A549 treated with AZD2906 at 1 μM for 4 hours (cell line): ENCODE measurements around the gene CXCL16. TPM values are rescaled to one million over a fixed set of nuclear protein-coding genes. Genes with fewer than 3 reads are reported as not detected.

Experiments used
- total RNA-seq: library from RNA; stranded (reverse); fragments of 200-300 nt; extraction: Qiagen RNA extraction; gene quantifications from 5 replicates; pipeline ENCODE4 v1.2.3, GENCODE V29; 2022

CXCL16 gene
- 12.9 to 17.1 TPM (median 15.5 TPM) in 5 replicates for total RNA-seq

GRCh38 chr17:4739122-4740024, at the start of gene CXCL16, which contains the start of gene ZMYND15:
TSS of gene CXCL16 (minus strand) at chr17:4739928. CDS start at chr17:4739339, 589 bp downstream.
TSS of gene ZMYND15 (plus strand) at chr17:4739833. CDS start at chr17:4740549, 716 bp downstream.

GRCh38 chr17:4788807-4789700, 49.3 kb upstream of the CXCL16 start, which contains the start of gene GLTPD2:
TSS of gene GLTPD2 (plus strand) at chr17:4788964. CDS start at chr17:4789012, 48 bp downstream.

GRCh38 chr17:4786106-4786511, 46.4 kb upstream of the CXCL16 start, which contains the start of gene VMO1:
TSS of gene VMO1 (minus strand) at chr17:4786364. CDS start at chr17:4786352, 12 bp downstream.

GRCh38 chr17:4771519-4772234, 31.9 kb upstream of the CXCL16 start, which contains the start of gene TM4SF5:
TSS of gene TM4SF5 (plus strand) at chr17:4771886. CDS start at chr17:4771923, 37 bp downstream.

GRCh38 chr17:4709794-4710692, 29.7 kb downstream of the CXCL16 start, which contains the start of gene ARRB2:
TSS of gene ARRB2 (plus strand) at chr17:4710632. CDS start at chr17:4710722, 90 bp downstream.

Other genes starting within 250 kb of the CXCL16 start
- 9.9 to 19.0 TPM (median 14.4 TPM) in 5 replicates for gene SPNS2, start 241.0 kb downstream of the CXCL16 start, total RNA-seq
- gene MYBBP1A, start 184.5 kb downstream of the CXCL16 start, total RNA-seq, result 85.4 to 104 TPM (median 96.0 TPM) in 5 replicates
- not detected in 5 replicates for gene GGT6, start 179.4 kb downstream of the CXCL16 start, total RNA-seq
- 0.17 to 0.74 TPM (median 0.51 TPM) in 5 replicates for gene SMTNL2, start 155.4 kb downstream of the CXCL16 start, total RNA-seq
- gene ALOX15, start 98.2 kb downstream of the CXCL16 start, total RNA-seq, result 0.04 to 0.26 TPM (median 0.09 TPM) in 5 replicates
- 61.4 to 74.7 TPM (median 73.3 TPM) in 5 replicates for gene PELP1, start 35.8 kb downstream of the CXCL16 start, total RNA-seq
- 45.4 to 63.2 TPM (median 52.9 TPM) in 5 replicates for gene ARRB2, start 29.3 kb downstream of the CXCL16 start, total RNA-seq
- gene MED11, start 8.5 kb downstream of the CXCL16 start, total RNA-seq, result 39.6 to 43.6 TPM (median 40.6 TPM) in 5 replicates
- gene ZMYND15, start 95 bp downstream of the CXCL16 start, total RNA-seq, result 0.28 to 0.48 TPM (median 0.40 TPM) in 5 replicates
- 0.45 to 0.94 TPM (median 0.63 TPM) in 5 replicates for gene TM4SF5, start 32.0 kb upstream of the CXCL16 start, total RNA-seq
- 0.39 to 1.4 TPM (median 0.76 TPM) in 5 replicates for gene VMO1, start 46.4 kb upstream of the CXCL16 start, total RNA-seq
- gene GLTPD2, start 49.0 kb upstream of the CXCL16 start, total RNA-seq, result 0.08 to 0.18 TPM in 2 of 5 replicates, not detected in the others
- gene PSMB6, start 56.2 kb upstream of the CXCL16 start, total RNA-seq, result 460 to 509 TPM (median 497 TPM) in 5 replicates
- 20.2 to 23.9 TPM (median 21.6 TPM) in 5 replicates for gene PLD2, start 67.2 kb upstream of the CXCL16 start, total RNA-seq
- 50.0 to 59.9 TPM (median 53.5 TPM) in 5 replicates for gene MINK1, start 93.4 kb upstream of the CXCL16 start, total RNA-seq
- gene C17orf107, start 159.6 kb upstream of the CXCL16 start, total RNA-seq, result 0.17 to 0.30 TPM (median 0.26 TPM) in 5 replicates
- gene CHRNE, start 163.2 kb upstream of the CXCL16 start, total RNA-seq, result 0.05 to 0.14 TPM (median 0.11 TPM) in 4 of 5 replicates, not detected in the other
- not detected in 5 replicates for gene GP1BA, start 192.3 kb upstream of the CXCL16 start, total RNA-seq
- 50.6 to 71.8 TPM (median 68.6 TPM) in 5 replicates for gene SLC25A11, start 200.1 kb upstream of the CXCL16 start, total RNA-seq
- 87.5 to 144 TPM (median 123 TPM) in 5 replicates for gene RNF167, start 200.3 kb upstream of the CXCL16 start, total RNA-seq
- gene PFN1, start 208.6 kb upstream of the CXCL16 start, total RNA-seq, result 2,518 to 3,013 TPM (median 2,877 TPM) in 5 replicates
- 37.7 to 50.5 TPM (median 43.7 TPM) in 5 replicates for gene ENO3, start 211.2 kb upstream of the CXCL16 start, total RNA-seq
- 68.0 to 87.9 TPM (median 71.6 TPM) in 5 replicates for gene SPAG7, start 227.9 kb upstream of the CXCL16 start, total RNA-seq
- gene CAMTA2, start 247.7 kb upstream of the CXCL16 start, total RNA-seq, result 25.7 to 38.5 TPM (median 34.5 TPM) in 5 replicates